PC-3 (cell line): Measurements from ENCODE around the gene TXNL4B.

ENCODE experiments used
- CTCF ChIP-seq: fragments of 300-600 bp; sonication (generic); conservative IDR thresholded peaks from 2 replicates; pipeline ENCODE4 v1.5.1; 2017; ENCODE audit warnings: antibody characterized with exemption, low read depth, mild to moderate bottlenecking, low read length
- EZH2 ChIP-seq: fragments of 300-600 bp; sonication (generic); IDR thresholded peaks from one replicate; pipeline ENCODE4 v1.6.1; 2017; ENCODE audit warnings: antibody characterized with exemption, mild to moderate bottlenecking, low read length; ENCODE audit not compliant: unreplicated experiment

GRCh38 chr16:72111657-72112451 is 18.4 kb upstream of the TXNL4B start:
- TF ChIP-seq CTCF (no peak), EZH2 (no peak)
